CD8-positive, alpha-beta memory T cell (primary cell): Measurements from ENCODE around the gene NUFIP1. TPM values are rescaled to one million over a fixed set of nuclear protein-coding genes. Genes with fewer than 3 reads are reported as not detected.

Source experiments
- CTCF ChIA-PET: fragments of 350-600 bp; sonication (Branson Sonifier 250); formaldehyde crosslinking; loops from one replicate; lab custom pipeline; 2021; ENCODE audit warnings: antibody characterized with exemption; lab: Charles Lee
- POLR2A ChIA-PET: fragments of 350-600 bp; sonication (Branson Sonifier 250); formaldehyde crosslinking; loops from one replicate; lab custom pipeline; 2021; ENCODE audit warnings: antibody characterized with exemption; lab: Charles Lee
- DNase-seq, 5 donors: peaks; one replicate each; pipeline versions ENCODE4 v3.0.0 to v3.0.0-alpha.2; 2020 to 2022; ENCODE audit warnings: mixed read lengths in 1 of 5
- H3K27ac ChIP-seq: one replicate; pipeline ENCODE4 v1.7.0; 2013; ENCODE audit warnings: low read depth, mild to moderate bottlenecking, low read length, moderate library complexity
- H3K27me3 ChIP-seq: 2 replicates; pipeline ENCODE4 v1.7.0; 2013; ENCODE audit warnings: low read length, mild to moderate bottlenecking; ENCODE audit not compliant: insufficient read depth, poor library complexity, severe bottlenecking
- H3K36me3 ChIP-seq: 2 replicates; pipeline ENCODE4 v1.7.0; 2013; ENCODE audit warnings: mild to moderate bottlenecking, low read length, moderate library complexity; ENCODE audit not compliant: insufficient read depth
- H3K4me1 ChIP-seq: 2 replicates; pipeline ENCODE4 v1.7.0; 2013; ENCODE audit warnings: mild to moderate bottlenecking, low read length, moderate library complexity; ENCODE audit not compliant: insufficient read depth
- H3K4me3 ChIP-seq: 2 replicates; pipeline ENCODE4 v1.7.0; 2013; ENCODE audit warnings: mild to moderate bottlenecking, low read length
- H3K9me3 ChIP-seq: 2 replicates; pipeline ENCODE4 v1.7.0; 2013; ENCODE audit warnings: mild to moderate bottlenecking, low read length
- H3K27ac Mint-ChIP-seq, 8 donors: one replicate each; pipeline ENCODE4 v1.8.0; 2020 to 2021; ENCODE audit warnings: mixed read lengths in 8 of 8, mild to moderate bottlenecking in 6 of 8, inconsistent platforms in 3 of 8, moderate library complexity in 3 of 8
- H3K27me3 Mint-ChIP-seq, 2 donors: one replicate each; pipeline ENCODE4 v1.8.0; 2020 to 2021; ENCODE audit warnings: mixed read lengths in 2 of 2, mild to moderate bottlenecking in 1 of 2, moderate library complexity in 1 of 2
- H3K36me3 Mint-ChIP-seq, 3 donors: one replicate each; pipeline ENCODE4 v1.8.0; 2020 to 2021; ENCODE audit warnings: mixed read lengths in 3 of 3, inconsistent platforms in 1 of 3, mild to moderate bottlenecking in 1 of 3
- H3K4me1 Mint-ChIP-seq, 3 donors: one replicate each; pipeline ENCODE4 v1.8.0; 2020 to 2021; ENCODE audit warnings: mixed read lengths in 3 of 3, inconsistent platforms in 1 of 3, mild to moderate bottlenecking in 1 of 3
- H3K4me3 Mint-ChIP-seq, 7 donors: one replicate each; pipeline ENCODE4 v1.8.0; 2020 to 2021; ENCODE audit warnings: mixed read lengths in 7 of 7, mild to moderate bottlenecking in 6 of 7, moderate library complexity in 4 of 7, inconsistent platforms in 2 of 7
- H3K9me3 Mint-ChIP-seq, 5 donors: one replicate each; pipeline ENCODE4 v1.8.0; 2020 to 2022; ENCODE audit warnings: mixed read lengths in 5 of 5, mild to moderate bottlenecking in 3 of 5, moderate library complexity in 2 of 5, inconsistent platforms in 1 of 5
- polyA plus RNA-seq: library from polyadenylated mRNA; unstranded; fragments of 300-500 nt; fragmentation: Illumina TruSeq; gene quantifications from one replicate; pipeline ENCODE4 v1.2.3, GENCODE V29; 2021
- total RNA-seq, 2 experiments: library from RNA; stranded (reverse); gene quantifications; one replicate each; pipeline ENCODE4 v1.2.3, GENCODE V29; 2021

The NUFIP1 gene
- total and polyA plus RNA-seq, 3 experiments from 2014 or later: 4.0 to 11.8 (median 11.1) TPM

DNA sequence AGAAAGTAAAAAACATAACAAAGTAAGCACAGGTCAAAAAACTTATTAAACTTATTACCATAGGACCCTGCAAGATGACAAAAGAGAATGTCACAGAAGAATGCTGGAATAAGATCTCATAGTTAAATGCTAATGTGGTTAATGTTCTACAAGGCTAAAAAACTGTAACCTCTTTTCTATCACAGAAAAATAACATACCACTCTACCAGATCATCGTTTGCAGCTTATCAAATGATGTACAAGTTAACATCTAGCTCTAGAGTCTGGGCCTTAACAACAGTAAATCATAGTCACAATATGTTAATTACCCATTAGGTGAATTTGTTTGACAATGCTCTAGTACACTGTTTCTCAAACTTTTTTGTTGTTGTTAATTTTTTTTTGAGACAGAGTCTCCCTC is 53.0 kb downstream of the NUFIP1 start:
- Mint-ChIP-seq H3K27ac (no peak overlapping the region), H3K36me3 (peaks cover 0 to 9% (median 0%) of the 10 kb centered on the region in 3 donors), H3K4me3 (no peak overlapping the region), H3K4me1 (no peaks in the 10 kb centered on the region), H3K27me3 (no peaks in the 10 kb centered on the region), H3K9me3 (no peaks in the 10 kb centered on the region)
- ChIA-PET POLR2A (interaction anchor here (0.5 kb wide), 1 partner anchor 290 kb away, joined by 4 read pairs; no protein-coding TSS in a partner anchor), CTCF (interaction anchor here (1.2 kb wide), 1 partner anchor 19 kb away, joined by 3 read pairs; no protein-coding TSS in a partner anchor)
- no peak for DNase-seq
- no peak overlapping the region for H3K4me3 ChIP-seq
- no peaks in the 10 kb centered on the region for H3K4me1 ChIP-seq
- no peaks in the 10 kb centered on the region for H3K36me3 ChIP-seq
- H3K27ac ChIP-seq: no peak overlapping the region
- no peaks in the 10 kb centered on the region for H3K27me3 ChIP-seq
- H3K9me3 ChIP-seq: no peaks in the 10 kb centered on the region

DNA sequence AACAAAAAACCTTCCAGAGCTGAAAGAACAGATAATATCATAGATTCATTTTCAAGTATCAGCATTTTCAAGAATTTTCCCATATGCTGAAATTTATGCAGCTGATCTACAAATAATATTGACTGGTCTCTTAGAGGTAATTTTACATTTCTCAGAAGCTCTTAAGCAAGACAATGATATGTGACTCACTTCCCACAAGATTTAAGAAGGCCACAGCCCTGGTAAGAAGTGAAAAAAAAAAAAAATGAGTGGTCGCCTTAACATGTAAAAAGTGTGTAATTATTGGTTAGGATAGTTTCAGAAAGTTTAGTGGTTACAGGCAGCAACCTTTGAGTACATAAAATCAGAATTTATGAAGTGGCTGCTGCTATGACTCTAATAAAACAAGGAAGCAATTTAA is 54.5 kb downstream of the NUFIP1 start:
- Histone ChIP-seq H3K27me3 (no peaks in the 10 kb centered on the region), H3K4me3 (no peak overlapping the region), H3K27ac (no peak overlapping the region), H3K4me1 (no peaks in the 10 kb centered on the region), H3K9me3 (no peaks in the 10 kb centered on the region), H3K36me3 (no peaks in the 10 kb centered on the region)
- ChIA-PET CTCF (no interaction called here), POLR2A (no interaction called here)
- H3K36me3 Mint-ChIP-seq: no peaks in the 10 kb centered on the region
- no peaks in the 10 kb centered on the region for H3K4me1 Mint-ChIP-seq
- no peak overlapping the region for H3K4me3 Mint-ChIP-seq
- no peak for DNase-seq
- H3K27ac Mint-ChIP-seq: no peak overlapping the region
- peaks cover 4 to 13% of the 10 kb centered on the region in 2 donors for H3K27me3 Mint-ChIP-seq
- no peaks in the 10 kb centered on the region for H3K9me3 Mint-ChIP-seq

DNA sequence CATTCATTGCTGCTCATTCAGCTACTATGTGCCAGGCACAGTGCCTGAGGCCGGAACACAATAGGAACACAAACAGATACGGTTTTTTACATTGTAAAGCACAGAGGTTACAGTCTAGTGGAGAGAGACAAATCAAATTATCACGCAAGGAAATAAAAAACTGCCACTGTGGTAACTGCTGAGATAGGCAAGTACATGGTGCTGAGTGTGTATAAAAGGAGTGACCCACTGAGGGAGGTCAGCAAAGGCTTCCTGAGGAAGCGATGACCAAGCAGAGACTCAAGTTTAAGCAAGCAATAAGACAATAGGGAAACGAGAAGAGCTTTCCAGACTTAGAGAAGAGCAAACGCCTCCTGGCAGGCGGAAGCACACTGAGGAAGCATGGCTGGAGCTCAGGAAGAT is 56.4 kb downstream of the NUFIP1 start:
- Histone ChIP-seq H3K27ac (no peak overlapping the region), H3K27me3 (no peaks in the 10 kb centered on the region), H3K36me3 (no peaks in the 10 kb centered on the region), H3K4me3 (no peak overlapping the region), H3K4me1 (no peaks in the 10 kb centered on the region), H3K9me3 (no peaks in the 10 kb centered on the region)
- Mint-ChIP-seq H3K9me3 (no peaks in the 10 kb centered on the region), H3K4me3 (no peak overlapping the region), H3K36me3 (no peaks in the 10 kb centered on the region), H3K4me1 (no peaks in the 10 kb centered on the region), H3K27me3 (peaks cover 7 to 16% of the 10 kb centered on the region in 2 donors), H3K27ac (peak overlapping the region in 2 of 8 donors; percentile 0 to 47)
- POLR2A ChIA-PET: no interaction called here
- no peak for DNase-seq
- CTCF ChIA-PET: no interaction called here

DNA sequence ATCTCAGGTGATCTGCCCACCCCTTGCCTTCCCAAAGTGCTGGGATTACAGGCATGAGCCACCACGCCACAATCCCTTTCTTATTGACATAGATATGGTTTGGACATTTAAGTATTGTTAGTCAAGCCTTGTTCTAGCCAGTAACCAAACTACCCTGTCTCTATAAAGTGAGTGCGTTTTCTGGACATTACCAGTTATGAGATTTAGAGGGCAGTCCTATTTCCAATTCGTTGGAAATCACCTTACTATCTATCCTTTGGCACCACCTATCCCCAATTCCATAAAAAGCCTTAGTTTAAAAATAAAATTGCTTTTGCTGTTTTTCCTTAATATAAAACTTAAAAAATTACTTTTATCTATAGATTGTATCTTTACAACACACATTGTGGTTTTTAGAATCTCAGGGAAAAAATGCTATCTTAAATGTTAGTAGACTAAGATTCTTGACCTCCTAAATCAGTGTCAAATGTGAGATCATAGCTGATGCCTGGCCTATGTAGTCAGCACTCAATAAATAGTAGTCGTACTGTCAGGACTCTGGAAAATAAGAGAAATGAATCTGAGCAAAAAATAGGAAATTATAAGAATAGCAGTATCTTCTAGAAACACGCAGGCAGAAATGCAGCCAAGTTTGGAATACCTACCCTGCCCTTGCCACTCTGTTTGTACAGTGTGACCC is 57.0 kb downstream of the NUFIP1 start:
- peaks cover 7 to 20% of the 10 kb centered on the region in 2 donors for H3K27me3 Mint-ChIP-seq
- peak overlapping the region in 1 of 8 donors; percentile 47 for H3K27ac Mint-ChIP-seq
- Histone ChIP-seq H3K27ac (no peak overlapping the region), H3K36me3 (no peaks in the 10 kb centered on the region), H3K27me3 (no peaks in the 10 kb centered on the region), H3K4me3 (no peak overlapping the region), H3K9me3 (no peaks in the 10 kb centered on the region), H3K4me1 (no peaks in the 10 kb centered on the region)
- ChIA-PET POLR2A (no interaction called here), CTCF (no interaction called here)
- no peaks in the 10 kb centered on the region for H3K36me3 Mint-ChIP-seq
- no peak overlapping the region for H3K4me3 Mint-ChIP-seq
- no peaks in the 10 kb centered on the region for H3K4me1 Mint-ChIP-seq
- no peak for DNase-seq
- no peaks in the 10 kb centered on the region for H3K9me3 Mint-ChIP-seq

DNA sequence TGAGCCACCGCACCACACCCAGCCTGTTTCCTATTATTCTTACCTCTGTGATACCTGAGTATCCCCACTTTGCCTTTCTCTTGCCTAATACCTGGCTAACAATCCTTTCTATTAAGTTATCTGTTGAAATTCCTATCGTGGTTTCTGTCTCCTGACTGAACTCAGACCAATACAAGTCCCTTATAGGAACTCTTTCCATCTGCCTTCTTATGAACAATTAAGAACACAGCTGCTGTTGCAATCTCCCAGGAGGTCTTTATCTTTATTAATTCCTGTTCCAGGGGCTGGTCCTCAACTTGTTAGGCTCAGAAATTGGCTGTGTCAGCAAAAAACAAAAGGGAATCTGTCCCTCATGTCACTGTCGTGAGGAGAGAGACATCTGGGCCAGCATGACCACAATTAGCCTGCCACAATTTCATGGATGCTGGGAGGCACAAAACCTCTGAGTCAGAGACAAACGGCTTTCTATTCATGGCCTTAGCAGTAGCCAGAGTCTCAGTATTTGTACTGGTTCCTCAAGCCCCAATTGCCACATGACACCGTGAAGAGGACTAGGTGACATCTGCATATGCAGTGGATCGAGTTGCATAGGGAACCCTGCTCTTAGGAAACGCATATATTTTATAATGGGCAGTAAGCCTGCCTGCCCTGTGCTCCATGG is 58.2 kb downstream of the NUFIP1 start:
- H3K36me3 Mint-ChIP-seq: no peaks in the 10 kb centered on the region
- H3K36me3 ChIP-seq: no peaks in the 10 kb centered on the region
- no peak for DNase-seq
- CTCF ChIA-PET: no interaction called here
- POLR2A ChIA-PET: no interaction called here
- H3K9me3 ChIP-seq: no peaks in the 10 kb centered on the region
- H3K27me3 Mint-ChIP-seq: peaks cover 8 to 28% of the 10 kb centered on the region in 2 donors
- H3K9me3 Mint-ChIP-seq: no peaks in the 10 kb centered on the region
- no peak overlapping the region for H3K27ac Mint-ChIP-seq
- no peaks in the 10 kb centered on the region for H3K4me1 ChIP-seq
- H3K27ac ChIP-seq: no peak overlapping the region
- H3K4me1 Mint-ChIP-seq: no peaks in the 10 kb centered on the region
- no peak overlapping the region for H3K4me3 ChIP-seq
- no peak overlapping the region for H3K4me3 Mint-ChIP-seq
- H3K27me3 ChIP-seq: no peaks in the 10 kb centered on the region

DNA sequence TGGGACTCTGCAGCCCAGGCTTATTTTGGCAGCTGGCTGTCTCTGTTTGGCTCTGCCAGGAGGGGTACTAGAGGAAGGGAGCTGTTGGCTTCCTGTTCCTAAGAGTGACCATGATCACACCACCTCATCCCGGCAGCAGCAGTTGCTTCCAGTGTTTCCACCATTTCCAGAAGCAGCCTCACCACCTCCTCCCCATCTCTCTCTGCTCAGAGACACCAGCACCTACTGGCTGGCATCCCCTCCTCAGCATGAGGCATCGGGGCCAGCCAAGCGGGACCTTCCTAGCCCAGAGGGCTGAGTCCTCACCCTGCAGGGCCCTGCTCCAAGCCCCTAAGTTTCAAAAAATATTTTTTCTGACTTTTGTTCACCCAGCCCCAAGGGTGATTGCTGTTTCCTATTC is 59.0 kb downstream of the NUFIP1 start:
- Mint-ChIP-seq H3K9me3 (no peaks in the 10 kb centered on the region), H3K4me1 (no peaks in the 10 kb centered on the region), H3K27me3 (peaks cover 8 to 34% of the 10 kb centered on the region in 2 donors), H3K36me3 (no peaks in the 10 kb centered on the region), H3K27ac (peak overlapping the region in 1 of 8 donors; percentile 19), H3K4me3 (no peak overlapping the region)
- no peaks in the 10 kb centered on the region for H3K27me3 ChIP-seq
- H3K9me3 ChIP-seq: no peaks in the 10 kb centered on the region
- H3K27ac ChIP-seq: no peak overlapping the region
- no peaks in the 10 kb centered on the region for H3K36me3 ChIP-seq
- no peak overlapping the region for H3K4me3 ChIP-seq
- no peaks in the 10 kb centered on the region for H3K4me1 ChIP-seq
- ChIA-PET POLR2A (no interaction called here), CTCF (no interaction called here)
- DNase-seq: no peak

DNA sequence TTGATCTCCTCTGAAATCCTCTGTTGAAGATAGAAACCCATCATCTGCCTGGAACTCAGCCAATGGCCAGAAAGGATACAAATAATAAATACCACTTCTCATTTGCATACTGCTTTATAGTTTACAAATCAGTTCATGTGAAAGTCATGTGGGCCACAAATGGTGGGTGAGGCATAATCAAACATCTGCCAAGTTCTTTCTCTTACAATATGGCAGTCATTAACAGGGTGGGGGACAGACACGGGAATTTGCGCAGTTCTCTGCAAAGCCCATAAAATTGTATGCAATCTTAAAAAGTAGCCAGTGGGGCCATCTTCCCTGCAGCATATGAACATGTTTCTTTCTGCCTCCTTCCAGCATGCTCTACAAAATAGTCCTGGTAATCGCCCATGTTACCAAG is 59.6 kb downstream of the NUFIP1 start:
- Histone ChIP-seq H3K27me3 (no peaks in the 10 kb centered on the region), H3K4me1 (no peaks in the 10 kb centered on the region), H3K36me3 (no peaks in the 10 kb centered on the region), H3K27ac (no peak overlapping the region), H3K9me3 (no peaks in the 10 kb centered on the region), H3K4me3 (no peak overlapping the region)
- no peaks in the 10 kb centered on the region for H3K36me3 Mint-ChIP-seq
- no peaks in the 10 kb centered on the region for H3K9me3 Mint-ChIP-seq
- ChIA-PET CTCF (interaction anchor here (0.8 kb wide), 1 partner anchor 21 kb away, joined by 3 read pairs; no protein-coding TSS in a partner anchor), POLR2A (no interaction called here)
- H3K27me3 Mint-ChIP-seq: peaks cover 8 to 40% of the 10 kb centered on the region in 2 donors
- no peaks in the 10 kb centered on the region for H3K4me1 Mint-ChIP-seq
- H3K27ac Mint-ChIP-seq: no peak overlapping the region
- DNase-seq: no peak
- no peak overlapping the region for H3K4me3 Mint-ChIP-seq

DNA sequence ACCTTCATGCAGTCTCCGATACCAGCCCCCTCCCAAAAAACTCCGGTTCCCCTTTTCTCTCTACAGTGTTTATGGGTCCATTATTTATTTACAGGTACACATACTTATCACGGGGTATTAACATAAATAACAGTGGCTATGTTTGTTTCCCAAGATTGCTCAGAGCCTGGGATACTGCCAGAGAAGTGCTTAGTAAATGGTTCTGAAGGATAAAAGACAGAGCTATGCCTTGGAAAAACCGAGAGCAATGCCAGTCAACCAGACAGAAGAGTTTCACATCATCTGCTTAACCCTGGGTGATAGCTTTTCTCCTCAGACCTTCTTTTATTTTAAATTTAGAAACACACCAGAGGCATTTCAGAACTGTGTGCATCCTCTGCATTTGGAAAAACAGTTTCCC is 61.3 kb downstream of the NUFIP1 start:
- DNase-seq: no peak
- no peak overlapping the region for H3K27ac ChIP-seq
- no peak overlapping the region for H3K4me3 ChIP-seq
- no peaks in the 10 kb centered on the region for H3K4me1 ChIP-seq
- Mint-ChIP-seq H3K4me1 (no peaks in the 10 kb centered on the region), H3K27ac (no peak overlapping the region), H3K27me3 (peaks cover 10 to 45% of the 10 kb centered on the region in 2 donors), H3K9me3 (no peaks in the 10 kb centered on the region), H3K4me3 (no peak overlapping the region), H3K36me3 (no peaks in the 10 kb centered on the region)
- POLR2A ChIA-PET: no interaction called here
- H3K36me3 ChIP-seq: no peaks in the 10 kb centered on the region
- CTCF ChIA-PET: interaction anchor here (1.1 kb wide), 1 partner anchor 9 kb away, joined by 3 read pairs; no protein-coding TSS in a partner anchor
- H3K9me3 ChIP-seq: no peaks in the 10 kb centered on the region
- no peaks in the 10 kb centered on the region for H3K27me3 ChIP-seq
